C4-2B (cell line): ENCODE results near the gene LMLN.

Experiments
- ZFX ChIP-seq: fragments of 450-650 bp; IDR thresholded peaks from 2 replicates; pipeline ENCODE4 v1.6.1; 2017
- TF ChIP-seq, protein P1 (sequence below): fragments of 450-650 bp; conservative IDR thresholded peaks from 2 replicates; pipeline ENCODE4 v1.5.1; 2017; ENCODE audit warnings: mild to moderate bottlenecking

DNA sequence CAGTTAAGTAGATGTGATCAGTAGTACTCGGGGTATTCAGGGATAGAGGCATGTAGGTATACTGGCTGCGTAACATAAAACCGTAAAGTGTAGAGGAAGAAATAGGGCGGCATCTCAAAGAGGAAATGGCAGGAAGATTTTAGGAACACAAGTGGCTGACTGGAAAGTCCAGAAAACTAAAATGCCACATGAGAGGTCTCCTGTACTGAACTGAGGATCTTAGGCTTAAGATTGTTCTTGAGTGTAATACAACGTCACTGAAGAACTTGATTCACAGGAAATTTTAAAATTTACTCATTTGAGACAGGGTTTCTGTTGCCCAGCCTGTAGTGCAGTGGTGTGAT lies 2.3 kb upstream of the LMLN start:
- TF ChIP-seq, protein P1, sequence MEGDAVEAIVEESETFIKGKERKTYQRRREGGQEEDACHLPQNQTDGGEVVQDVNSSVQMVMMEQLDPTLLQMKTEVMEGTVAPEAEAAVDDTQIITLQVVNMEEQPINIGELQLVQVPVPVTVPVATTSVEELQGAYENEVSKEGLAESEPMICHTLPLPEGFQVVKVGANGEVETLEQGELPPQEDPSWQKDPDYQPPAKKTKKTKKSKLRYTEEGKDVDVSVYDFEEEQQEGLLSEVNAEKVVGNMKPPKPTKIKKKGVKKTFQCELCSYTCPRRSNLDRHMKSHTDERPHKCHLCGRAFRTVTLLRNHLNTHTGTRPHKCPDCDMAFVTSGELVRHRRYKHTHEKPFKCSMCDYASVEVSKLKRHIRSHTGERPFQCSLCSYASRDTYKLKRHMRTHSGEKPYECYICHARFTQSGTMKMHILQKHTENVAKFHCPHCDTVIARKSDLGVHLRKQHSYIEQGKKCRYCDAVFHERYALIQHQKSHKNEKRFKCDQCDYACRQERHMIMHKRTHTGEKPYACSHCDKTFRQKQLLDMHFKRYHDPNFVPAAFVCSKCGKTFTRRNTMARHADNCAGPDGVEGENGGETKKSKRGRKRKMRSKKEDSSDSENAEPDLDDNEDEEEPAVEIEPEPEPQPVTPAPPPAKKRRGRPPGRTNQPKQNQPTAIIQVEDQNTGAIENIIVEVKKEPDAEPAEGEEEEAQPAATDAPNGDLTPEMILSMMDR, result no peak
- no peak for TF ChIP-seq ZFX
